H9 (cell line): ENCODE results near the gene PIAS1. TPM values are rescaled to one million over a fixed set of nuclear protein-coding genes. Genes with fewer than 3 reads are reported as not detected.

Experiments
- DNase-seq: peaks from one replicate; pipeline ENCODE4 v3.0.0-alpha.2; 2017
- H2AFZ ChIP-seq: one replicate; pipeline ENCODE4 v1.6.1; 2013; ENCODE audit warnings: mild to moderate bottlenecking, low read length, control low read depth, moderate library complexity
- H2AK5ac ChIP-seq: 2 replicates; pipeline ENCODE4 v1.6.1; 2013; ENCODE audit warnings: low read length, control low read depth, mixed read lengths; ENCODE audit not compliant: insufficient read length
- H2BK120ac ChIP-seq: one replicate; pipeline ENCODE4 v1.6.1; 2013; ENCODE audit warnings: low read depth, mild to moderate bottlenecking, low read length, control low read depth, inconsistent platforms; ENCODE audit not compliant: poor library complexity, severe bottlenecking
- H2BK12ac ChIP-seq: 2 replicates; pipeline ENCODE4 v1.6.1; 2013; ENCODE audit warnings: low read length, control low read depth, mixed read lengths, low read depth; ENCODE audit not compliant: insufficient read length
- H2BK15ac ChIP-seq: 2 replicates; pipeline ENCODE4 v1.6.1; 2013; ENCODE audit warnings: low read depth, low read length, control low read depth
- H2BK20ac ChIP-seq: one replicate; pipeline ENCODE4 v1.6.1; 2013; ENCODE audit warnings: low read depth, mild to moderate bottlenecking, low read length, control low read depth, inconsistent platforms; ENCODE audit not compliant: poor library complexity, severe bottlenecking
- H2BK5ac ChIP-seq: 2 replicates; pipeline ENCODE4 v1.6.1; 2013; ENCODE audit warnings: low read length, control low read depth, mixed read lengths; ENCODE audit not compliant: insufficient read length
- H3K14ac ChIP-seq: 2 replicates; pipeline ENCODE4 v1.6.1; 2013; ENCODE audit warnings: low read length, control low read depth; ENCODE audit not compliant: insufficient read depth
- H3K18ac ChIP-seq: 2 replicates; pipeline ENCODE4 v1.6.1; 2013; ENCODE audit warnings: low read depth, mild to moderate bottlenecking, mixed read lengths, low read length, control low read depth; ENCODE audit not compliant: insufficient read length
- H3K23ac ChIP-seq: 2 replicates; pipeline ENCODE4 v1.6.1; 2013; ENCODE audit warnings: low read length, control low read depth, mixed read lengths, low read depth; ENCODE audit not compliant: insufficient read length
- H3K23me2 ChIP-seq: 2 replicates; pipeline ENCODE4 v1.6.1; 2013; ENCODE audit warnings: low read depth, mild to moderate bottlenecking, mixed read lengths, low read length, control low read depth; ENCODE audit not compliant: insufficient read length, poor library complexity, severe bottlenecking
- H3K27ac ChIP-seq: 2 replicates; pipeline ENCODE4 v1.5.1; 2013; ENCODE audit warnings: low read length, control low read depth, mixed read lengths, low read depth; ENCODE audit not compliant: insufficient read length
- H3K27me3 ChIP-seq: 2 replicates; pipeline ENCODE4 v1.6.1; 2013; ENCODE audit warnings: low read length, control low read depth, inconsistent platforms; ENCODE audit not compliant: insufficient read depth
- H3K4ac ChIP-seq: 2 replicates; pipeline ENCODE4 v1.6.1; 2013; ENCODE audit warnings: low read depth, mild to moderate bottlenecking, control low read depth, inconsistent platforms, low read length, moderate library complexity
- H3K4me1 ChIP-seq: 2 replicates; pipeline ENCODE4 v1.6.1; 2013; ENCODE audit warnings: low read length, control low read depth, inconsistent platforms; ENCODE audit not compliant: insufficient read depth
- H3K4me2 ChIP-seq: 2 replicates; pipeline ENCODE4 v1.6.1; 2013; ENCODE audit warnings: low read length, control low read depth, mixed read lengths; ENCODE audit not compliant: insufficient read length, insufficient read depth
- H3K56ac ChIP-seq: 2 replicates; pipeline ENCODE4 v1.6.1; 2013; ENCODE audit warnings: low read depth, mild to moderate bottlenecking, mixed read lengths, low read length, control low read depth; ENCODE audit not compliant: insufficient read length
- H3K79me1 ChIP-seq: 2 replicates; pipeline ENCODE4 v1.6.1; 2013; ENCODE audit warnings: low read depth, mild to moderate bottlenecking, moderate library complexity, low read length, control low read depth, inconsistent platforms; ENCODE audit not compliant: insufficient read depth, poor library complexity, severe bottlenecking
- H3K79me2 ChIP-seq: 2 replicates; pipeline ENCODE4 v1.6.1; 2013; ENCODE audit warnings: low read length, control low read depth, inconsistent platforms; ENCODE audit not compliant: insufficient read depth
- H3K9ac ChIP-seq: 2 replicates; pipeline ENCODE4 v1.6.1; 2013; ENCODE audit warnings: low read length, control low read depth, mixed read lengths; ENCODE audit not compliant: insufficient read length; ENCODE audit errors: extremely low read depth
- H3K9me3 ChIP-seq: one replicate; pipeline ENCODE4 v1.6.1; 2013; ENCODE audit warnings: low read depth, low read length, inconsistent platforms; ENCODE audit not compliant: control insufficient read depth
- H3T11ph ChIP-seq: one replicate; pipeline ENCODE4 v1.6.1; 2013; ENCODE audit warnings: mild to moderate bottlenecking, low read length, control low read depth, inconsistent platforms
- H4K20me1 ChIP-seq: one replicate; pipeline ENCODE4 v1.6.1; 2013; ENCODE audit not compliant: control insufficient read depth, insufficient read length, insufficient read depth
- H4K5ac ChIP-seq: 2 replicates; pipeline ENCODE4 v1.6.1; 2013; ENCODE audit warnings: low read depth, mild to moderate bottlenecking, mixed read lengths, low read length, control low read depth; ENCODE audit not compliant: insufficient read length
- H4K8ac ChIP-seq: replicated peaks from 2 replicates; pipeline ENCODE4 v1.6.1; 2013; ENCODE audit warnings: low read length, control low read depth, mixed read lengths, low read depth; ENCODE audit not compliant: insufficient read length
- H4K91ac ChIP-seq: 2 replicates; pipeline ENCODE4 v1.6.1; 2013; ENCODE audit warnings: low read depth, mild to moderate bottlenecking, moderate library complexity, mixed read lengths, low read length, control low read depth; ENCODE audit not compliant: insufficient read length
- H3K27ac Mint-ChIP-seq, 3 experiments: 2 replicates in 2 of 3; 3 replicates in 1 of 3; pipeline ENCODE4 v1.8.0; 2020 to 2021; ENCODE audit warnings: mixed read lengths in 3 of 3, mild to moderate bottlenecking in 1 of 3, moderate library complexity in 1 of 3
- H3K27me3 Mint-ChIP-seq: 2 replicates; pipeline ENCODE4 v1.8.0; 2021; ENCODE audit warnings: low read depth, mild to moderate bottlenecking, moderate library complexity, mixed read lengths
- H3K36me3 Mint-ChIP-seq, 3 experiments: 2 replicates in 2 of 3; 3 replicates in 1 of 3; pipeline ENCODE4 v1.8.0; 2020 to 2021; ENCODE audit warnings: low read depth in 3 of 3, mixed read lengths in 3 of 3; ENCODE audit not compliant: insufficient read depth in 1 of 3
- H3K4me1 Mint-ChIP-seq, 2 experiments: 2 replicates each; pipeline ENCODE4 v1.8.0; 2020; ENCODE audit warnings: mixed read lengths in 2 of 2
- H3K4me3 Mint-ChIP-seq, 2 experiments: 2 replicates in 1 of 2; 3 replicates in 1 of 2; pipeline ENCODE4 v1.8.0; 2020 to 2021; ENCODE audit warnings: mild to moderate bottlenecking in 2 of 2, mixed read lengths in 2 of 2, moderate library complexity in 1 of 2
- H3K9me3 Mint-ChIP-seq, 2 experiments: 2 replicates in 1 of 2; 3 replicates in 1 of 2; pipeline ENCODE4 v1.8.0; 2020; ENCODE audit warnings: mild to moderate bottlenecking in 2 of 2, mixed read lengths in 2 of 2, moderate library complexity in 1 of 2
- total RNA-seq: library from RNA; stranded (reverse); gene quantifications from 2 replicates; pipeline ENCODE4 v1.2.1, GENCODE V29; 2021
- TF ChIP-seq, protein P1 (sequence below): fragments of 200-600 bp; sonication (generic); conservative IDR thresholded peaks from 3 replicates; pipeline ENCODE4 v1.8.0; 2021; ENCODE audit warnings: antibody characterized with exemption, mild to moderate bottlenecking

The PIAS1 gene
- total RNA-seq, 1 experiment from 2014 or later = 31.1 TPM

DNA sequence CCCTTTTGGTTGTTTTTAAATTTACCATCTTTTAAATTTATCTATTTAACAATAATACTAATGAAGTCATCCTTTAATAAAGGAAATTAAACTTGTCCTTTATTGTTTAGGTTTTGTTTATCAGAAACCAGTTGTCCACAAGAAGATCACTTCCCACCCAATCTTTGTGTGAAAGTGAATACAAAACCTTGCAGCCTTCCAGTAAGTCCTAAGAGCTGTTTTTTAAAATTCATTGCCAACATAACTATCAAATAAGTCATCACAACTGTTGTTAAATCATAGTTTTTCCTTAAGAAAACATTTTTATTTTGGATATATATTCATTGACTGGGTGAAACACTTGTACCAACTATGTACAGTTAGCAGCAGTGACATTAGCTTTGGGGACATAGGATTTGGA is 91.6 kb downstream of the PIAS1 start:
- H2AK5ac ChIP-seq = no peak overlapping the region

More for the DNA sequence above, 91.6 kb downstream of the PIAS1 start:
- TF ChIP-seq, protein P1, sequence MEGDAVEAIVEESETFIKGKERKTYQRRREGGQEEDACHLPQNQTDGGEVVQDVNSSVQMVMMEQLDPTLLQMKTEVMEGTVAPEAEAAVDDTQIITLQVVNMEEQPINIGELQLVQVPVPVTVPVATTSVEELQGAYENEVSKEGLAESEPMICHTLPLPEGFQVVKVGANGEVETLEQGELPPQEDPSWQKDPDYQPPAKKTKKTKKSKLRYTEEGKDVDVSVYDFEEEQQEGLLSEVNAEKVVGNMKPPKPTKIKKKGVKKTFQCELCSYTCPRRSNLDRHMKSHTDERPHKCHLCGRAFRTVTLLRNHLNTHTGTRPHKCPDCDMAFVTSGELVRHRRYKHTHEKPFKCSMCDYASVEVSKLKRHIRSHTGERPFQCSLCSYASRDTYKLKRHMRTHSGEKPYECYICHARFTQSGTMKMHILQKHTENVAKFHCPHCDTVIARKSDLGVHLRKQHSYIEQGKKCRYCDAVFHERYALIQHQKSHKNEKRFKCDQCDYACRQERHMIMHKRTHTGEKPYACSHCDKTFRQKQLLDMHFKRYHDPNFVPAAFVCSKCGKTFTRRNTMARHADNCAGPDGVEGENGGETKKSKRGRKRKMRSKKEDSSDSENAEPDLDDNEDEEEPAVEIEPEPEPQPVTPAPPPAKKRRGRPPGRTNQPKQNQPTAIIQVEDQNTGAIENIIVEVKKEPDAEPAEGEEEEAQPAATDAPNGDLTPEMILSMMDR = no peak
- Histone ChIP-seq H2BK15ac (no peak overlapping the region), H2BK120ac (no peak overlapping the region), H3T11ph (no peak overlapping the region), H4K8ac (no peak overlapping the region), H3K4ac (no peak overlapping the region), H3K79me2 (no peaks in the 10 kb centered on the region), H3K9me3 (no peaks in the 10 kb centered on the region), H2BK5ac (no peak overlapping the region), H3K9ac (no peak overlapping the region), H3K4me2 (no peak overlapping the region), H3K79me1 (no peaks in the 10 kb centered on the region), H2BK12ac (no peak overlapping the region), H4K91ac (no peak overlapping the region), H3K23me2 (no peaks in the 10 kb centered on the region), H3K18ac (no peak overlapping the region), H3K4me1 (no peaks in the 10 kb centered on the region), H3K27ac (no peak overlapping the region), H3K56ac (no peak overlapping the region), H2AFZ (no peak overlapping the region), H3K27me3 (no peaks in the 10 kb centered on the region), H3K14ac (no peak overlapping the region), H3K23ac (no peak overlapping the region), H2BK20ac (no peak overlapping the region), H4K20me1 (no peaks in the 10 kb centered on the region), H4K5ac (no peak overlapping the region)
- DNase-seq = no peak
- no peaks in the 10 kb centered on the region for H3K9me3 Mint-ChIP-seq
- no peaks in the 10 kb centered on the region for H3K27me3 Mint-ChIP-seq
- H3K4me3 Mint-ChIP-seq = no peak overlapping the region
- H3K4me1 Mint-ChIP-seq = peaks cover 4 to 11% of the 10 kb centered on the region in 2 experiments
- no peak overlapping the region for H3K27ac Mint-ChIP-seq
- peaks cover 5 to 13% (median 10%) of the 10 kb centered on the region in 3 experiments; a peak in 5 of 7 replicates for H3K36me3 Mint-ChIP-seq
